H1 (cell line): ENCODE measurements around the gene LRRC42. TPM values are rescaled to one million over a fixed set of nuclear protein-coding genes. Genes with fewer than 3 reads are reported as not detected.

Experiments used
- CTCF ChIA-PET: fragments of 300-600 bp; sonication (Branson Sonifier 250); formaldehyde crosslinking; loops from one replicate; lab custom pipeline; 2021; ENCODE audit not compliant: partially characterized antibody; lab: Charles Lee
- POLR2A ChIA-PET: fragments of 300-600 bp; sonication (Branson Sonifier 250); formaldehyde crosslinking; loops from one replicate; lab custom pipeline; 2021; ENCODE audit warnings: inconsistent platforms; ENCODE audit not compliant: partially characterized antibody; lab: Charles Lee
- DNase-seq, 2 experiments: peaks; one replicate each; pipeline versions ENCODE4 v3.0.0 to v3.0.0-alpha.2; 2010 to 2022; ENCODE audit warnings: low spot score in 2 of 2, low read depth in 1 of 2, mixed read lengths in 1 of 2
- FAIRE-seq: peaks from 2 replicates; lab custom pipeline; 2011; peaks lifted over from hg19 to GRCh38; lab: Jason Lieb, UNC
- H2AFZ ChIP-seq: 2 replicates; pipeline ENCODE4 v1.8.1; 2012; ENCODE audit warnings: low read length, inconsistent platforms
- H2AK5ac ChIP-seq: 2 replicates; pipeline ENCODE4 v1.6.1; 2013; ENCODE audit warnings: low read depth, low read length
- H2BK120ac ChIP-seq: replicated peaks from 2 replicates; pipeline ENCODE3; 2013; ENCODE audit warnings: low read depth, low read length, inconsistent platforms
- H2BK12ac ChIP-seq: 2 replicates; pipeline ENCODE4 v1.6.1; 2013; ENCODE audit warnings: low read depth, low read length
- H2BK15ac ChIP-seq: 2 replicates; pipeline ENCODE4 v1.6.1; 2013; ENCODE audit warnings: low read length
- H2BK20ac ChIP-seq: 2 replicates; pipeline ENCODE4 v1.6.1; 2013; ENCODE audit warnings: low read length
- H2BK5ac ChIP-seq: 2 replicates; pipeline ENCODE4 v1.6.1; 2013; ENCODE audit warnings: low read depth, low read length
- H3K14ac ChIP-seq: 2 replicates; pipeline ENCODE4 v1.6.1; 2013; ENCODE audit warnings: inconsistent platforms; ENCODE audit not compliant: insufficient read length
- H3K18ac ChIP-seq: 2 replicates; pipeline ENCODE4 v1.6.1; 2013; ENCODE audit warnings: low read length; ENCODE audit errors: extremely low read depth
- H3K23ac ChIP-seq: 2 replicates; pipeline ENCODE4 v1.6.1; 2013; ENCODE audit warnings: inconsistent platforms; ENCODE audit not compliant: insufficient read length
- H3K23me2 ChIP-seq: 2 replicates; pipeline ENCODE4 v1.6.1; 2013; ENCODE audit warnings: low read depth, low read length
- H3K27ac ChIP-seq: 2 replicates; pipeline ENCODE4 v1.6.1; 2011; ENCODE audit warnings: low read depth, low read length, inconsistent platforms
- H3K27me3 ChIP-seq, 4 experiments: replicated peaks in 1 of 4; 1 replicate in 1 of 4; 2 replicates in 3 of 4; pipeline versions ENCODE4 v1.6.1 to v1.8.1; 2011 to 2013; ENCODE audit warnings: low read length in 3 of 4, mild to moderate bottlenecking in 3 of 4, inconsistent platforms in 2 of 4, mixed read lengths in 2 of 4, moderate library complexity in 1 of 4; ENCODE audit not compliant: control insufficient read depth in 3 of 4, insufficient read depth in 3 of 4; ENCODE audit errors: extremely low read depth in 1 of 4
- H3K36me3 ChIP-seq, 4 experiments: 2 replicates each; pipeline versions ENCODE4 v1.6.1 to v1.8.1; 2011 to 2013; ENCODE audit warnings: mild to moderate bottlenecking in 4 of 4, low read length in 3 of 4, moderate library complexity in 2 of 4, control low read depth in 1 of 4, inconsistent platforms in 1 of 4; ENCODE audit not compliant: insufficient read depth in 4 of 4, control insufficient read depth in 2 of 4
- H3K4ac ChIP-seq: replicated peaks from 2 replicates; pipeline ENCODE3; 2013; ENCODE audit warnings: low read length, low read depth, mixed read lengths, inconsistent platforms; ENCODE audit not compliant: insufficient read length
- H3K4me1 ChIP-seq, 4 experiments: replicated peaks in 1 of 4; 1 replicate in 1 of 4; 2 replicates in 3 of 4; pipeline versions ENCODE4 v1.6.1 to v1.8.1; 2011 to 2013; ENCODE audit warnings: low read length in 3 of 4, inconsistent platforms in 2 of 4, mixed read lengths in 1 of 4; ENCODE audit not compliant: insufficient read depth in 4 of 4, control insufficient read depth in 3 of 4
- H3K4me2 ChIP-seq, 2 experiments: 2 replicates each; pipeline versions ENCODE4 v1.6.1 to v1.8.1; 2011 to 2013; ENCODE audit warnings: low read depth in 2 of 2, low read length in 2 of 2, control low read depth in 1 of 2, inconsistent platforms in 1 of 2, mild to moderate bottlenecking in 1 of 2; ENCODE audit not compliant: insufficient read depth in 1 of 2
- H3K4me3 ChIP-seq, 4 experiments: fragments of 200-600, 300-600 bp in 1 of 4; sonication (generic), shearing (Covaris generic), sonication (Bioruptor Twin) in 1 of 4; 2 replicates each; pipeline versions ENCODE4 v1.5.1 to v1.8.1; 2011 to 2016; ENCODE audit warnings: low read length in 4 of 4, low read depth in 3 of 4, control low read depth in 2 of 4, inconsistent platforms in 2 of 4, mild to moderate bottlenecking in 2 of 4, mixed read lengths in 1 of 4, moderate library complexity in 1 of 4; ENCODE audit not compliant: insufficient read depth in 2 of 4; ENCODE audit errors: extremely low read depth in 1 of 4
- H3K56ac ChIP-seq: replicated peaks from 2 replicates; pipeline ENCODE3; 2013; ENCODE audit warnings: low read depth, mild to moderate bottlenecking, mixed read lengths, low read length, inconsistent platforms; ENCODE audit not compliant: insufficient read length
- H3K79me1 ChIP-seq: 2 replicates; pipeline ENCODE4 v1.6.1; 2013; ENCODE audit warnings: low read depth, low read length, control low read depth
- H3K79me2 ChIP-seq, 2 experiments: 2 replicates each; pipeline versions ENCODE4 v1.6.1 to v1.8.1; 2012 to 2013; ENCODE audit warnings: low read length in 2 of 2, mild to moderate bottlenecking in 2 of 2, inconsistent platforms in 1 of 2; ENCODE audit not compliant: insufficient read depth in 2 of 2, control insufficient read depth in 1 of 2
- H3K9ac ChIP-seq, 4 experiments: replicated peaks in 1 of 4; 1 replicate in 1 of 4; 2 replicates in 3 of 4; pipeline versions ENCODE4 v1.6.1 to v1.8.1; 2011 to 2013; ENCODE audit warnings: low read depth in 3 of 4, low read length in 3 of 4, control low read depth in 2 of 4, mild to moderate bottlenecking in 2 of 4, moderate library complexity in 2 of 4, inconsistent platforms in 1 of 4; ENCODE audit errors: extremely low read depth in 1 of 4
- H3K9me3 ChIP-seq, 2 experiments: 2 replicates each; pipeline versions ENCODE4 v1.6.1 to v1.8.1; 2012 to 2013; ENCODE audit warnings: mild to moderate bottlenecking in 2 of 2, moderate library complexity in 2 of 2, control low read depth in 1 of 2, inconsistent platforms in 1 of 2, low read depth in 1 of 2, low read length in 1 of 2, mixed read lengths in 1 of 2; ENCODE audit not compliant: insufficient read depth in 2 of 2
- H4K20me1 ChIP-seq, 2 experiments: replicated peaks in 1 of 2; 2 replicates each; pipeline versions ENCODE3 to v1.8.1; 2011 to 2013; ENCODE audit warnings: inconsistent platforms in 2 of 2, low read length in 2 of 2, mild to moderate bottlenecking in 1 of 2; ENCODE audit not compliant: insufficient read depth in 2 of 2, control insufficient read depth in 1 of 2
- H4K5ac ChIP-seq: 2 replicates; pipeline ENCODE4 v1.6.1; 2013; ENCODE audit warnings: low read length, low read depth, mixed read lengths, inconsistent platforms; ENCODE audit not compliant: insufficient read length
- H4K8ac ChIP-seq: 2 replicates; pipeline ENCODE4 v1.8.0; 2013; ENCODE audit warnings: mild to moderate bottlenecking, moderate library complexity, low read length, inconsistent platforms; ENCODE audit not compliant: insufficient read depth; ENCODE audit errors: extremely low read depth
- H4K91ac ChIP-seq: replicated peaks from 2 replicates; pipeline ENCODE3; 2013; ENCODE audit warnings: low read length, mixed read lengths, inconsistent platforms; ENCODE audit not compliant: insufficient read length
- CBX8 ChIP-seq: fragments of 300-800, 300-1000 bp; sonication (generic); IDR thresholded peaks from 2 replicates; pipeline ENCODE4 v1.7.1; 2016; ENCODE audit warnings: low read depth, low read length, borderline replicate concordance
- KDM1A ChIP-seq: fragments of 200-600, 300-600 bp; sonication (generic); IDR thresholded peaks from 2 replicates; pipeline ENCODE4 v1.7.1; 2016; ENCODE audit warnings: mild to moderate bottlenecking, low read length, borderline replicate concordance
- KDM4A ChIP-seq: IDR thresholded peaks from one replicate; pipeline ENCODE4 v1.7.1; 2012; ENCODE audit warnings: low read depth, mild to moderate bottlenecking, moderate library complexity, low read length, inconsistent platforms; ENCODE audit not compliant: severe bottlenecking
- WGBS, 2 experiments: shearing (Covaris generic) in 1 of 2; methylation state at CpG; one replicate each; pipeline versions ENCODE4 v1.1.6 to v1.1.7; 2013 to 2015; ENCODE audit warnings: low lambda C conversion rate in 2 of 2, mixed read lengths in 2 of 2, inconsistent platforms in 1 of 2, low coverage in 1 of 2, missing lambda C conversion rate in 1 of 2; ENCODE audit not compliant: insufficient replicate concordance in 2 of 2, insufficient coverage in 1 of 2, insufficient read length in 1 of 2; ENCODE audit errors: extremely low coverage in 1 of 2, missing lambda C conversion rate in 1 of 2; 5-methylcytosine and 5-hydroxymethylcytosine counted together
- polyA plus RNA-seq, 7 experiments: library from polyadenylated mRNA; depleted of rRNA in 3 of 7; stranded (reverse) in 5 of 7; unstranded in 2 of 7; fragments of >200 nt in 5 of 7; fragments of 200-250 nt in 2 of 7; gene quantifications; 1 replicate in 5 of 7; 2 replicates in 1 of 7; 4 replicates in 1 of 7; pipeline versions ENCODE4 v1.2.1 to v1.2.3, GENCODE V29; 2011 to 2013; ENCODE audit warnings: missing spikeins in 2 of 7, mixed read lengths in 2 of 7
- total RNA-seq: library from RNA; stranded (reverse); fragmentation: NEBNext Ultra II Directional; extraction: Animal tissue kit (Norgen Biotek cat#: 25700); gene quantifications from 2 replicates; pipeline ENCODE4 v1.2.1, GENCODE V29; 2021

Gene LRRC42
- total and polyA plus RNA-seq, 2 of the 8 experiments (the other 6 are each of a cell fraction or from before 2014, with no cell fraction given): 38.2 to 54.1 TPM

DNA sequence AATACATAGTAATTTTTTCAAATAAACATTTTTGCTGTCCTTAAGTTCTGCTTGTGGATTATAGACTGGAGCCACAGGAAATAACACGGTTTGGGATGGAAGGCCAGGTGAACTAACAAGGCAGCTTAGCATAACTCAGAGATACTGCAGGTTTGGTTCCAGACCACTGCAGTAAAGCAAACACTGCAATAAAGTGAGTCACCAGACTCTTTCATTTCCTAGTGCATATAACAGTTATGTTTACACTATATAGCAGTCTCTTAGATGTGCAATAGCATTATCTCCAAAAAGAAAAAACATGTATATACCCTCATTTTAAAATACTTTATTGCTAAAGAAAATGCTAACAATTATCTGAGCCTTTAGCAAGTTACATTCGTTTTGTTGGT is 22.0 kb downstream of the LRRC42 start:
- no peak overlapping the region for H2BK5ac ChIP-seq
- peaks cover 0 to 2% of the 10 kb centered on the region in 2 experiments for H4K20me1 ChIP-seq
- H3K27ac ChIP-seq: no peak overlapping the region
- no peak overlapping the region for H3K18ac ChIP-seq
- no peak overlapping the region for H3K9ac ChIP-seq
- CTCF ChIA-PET: interaction anchor here (1.2 kb wide), 1 partner anchor 90 kb away, joined by 3 read pairs; no protein-coding TSS in a partner anchor
- H2BK12ac ChIP-seq: no peak overlapping the region
- H2AFZ ChIP-seq: no peak overlapping the region
- no peak overlapping the region for H2AK5ac ChIP-seq
- no peaks in the 10 kb centered on the region for H3K79me2 ChIP-seq
- no peak overlapping the region for H4K91ac ChIP-seq
- H3K4me1 ChIP-seq: no peaks in the 10 kb centered on the region; a peak in 2 of 7 replicates
- POLR2A ChIA-PET: no interaction called here
- H3K4ac ChIP-seq: no peak overlapping the region
- no peak overlapping the region for H2BK120ac ChIP-seq
- no peaks in the 10 kb centered on the region for H3K27me3 ChIP-seq
- FAIRE-seq (no peak), DNase-seq (no peak)
- H3K4me3 ChIP-seq: no peak overlapping the region
- H3K23me2 ChIP-seq: no peaks in the 10 kb centered on the region
- H3K36me3 ChIP-seq: peaks cover 6 to 46% (median 16%) of the 10 kb centered on the region in 4 experiments
- H3K9me3 ChIP-seq: no peaks in the 10 kb centered on the region
- TF ChIP-seq KDM1A: no peak
- TF ChIP-seq CBX8: no peak
- no peak for TF ChIP-seq KDM4A
- WGBS, 2 experiments: 83% methylated on average over 2 of the region's 2 CpGs; no CpG with 5 or more reads in 1 of the 2 experiments
- no peak overlapping the region for H4K8ac ChIP-seq
- no peak overlapping the region for H3K56ac ChIP-seq
- H3K23ac ChIP-seq: no peak overlapping the region
- H4K5ac ChIP-seq: no peak overlapping the region
- no peak overlapping the region for H2BK20ac ChIP-seq
- no peak overlapping the region for H2BK15ac ChIP-seq
- no peak overlapping the region for H3K4me2 ChIP-seq
- H3K79me1 ChIP-seq: no peaks in the 10 kb centered on the region; the same call in 1 of the 2 replicates
- H3K14ac ChIP-seq: no peak overlapping the region
